SW480 (cell line): ENCODE measurements around the gene OS9.

Experiments
- DNase-seq: peaks from one replicate; pipeline ENCODE4 v3.0.0-alpha.2; 2016; ENCODE audit warnings: low spot score

The OS9 gene

DNA sequence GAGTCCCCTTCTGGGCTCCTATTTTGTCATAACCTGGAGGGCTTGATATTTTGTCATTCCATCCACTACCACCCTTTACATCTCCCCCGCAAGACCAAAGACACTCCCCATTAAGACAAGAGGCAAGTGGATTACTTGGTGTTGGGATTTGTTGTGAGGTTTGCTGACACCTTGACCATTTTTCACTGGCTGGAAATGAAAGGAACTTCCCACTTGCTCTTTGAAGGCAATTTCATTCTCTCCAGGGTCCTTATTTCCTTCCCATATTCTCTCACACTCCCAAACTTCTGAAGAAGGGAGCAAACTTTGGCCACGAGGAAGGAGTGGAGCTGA lies 29.7 kb downstream of the OS9 start:
- no peak for DNase-seq

DNA sequence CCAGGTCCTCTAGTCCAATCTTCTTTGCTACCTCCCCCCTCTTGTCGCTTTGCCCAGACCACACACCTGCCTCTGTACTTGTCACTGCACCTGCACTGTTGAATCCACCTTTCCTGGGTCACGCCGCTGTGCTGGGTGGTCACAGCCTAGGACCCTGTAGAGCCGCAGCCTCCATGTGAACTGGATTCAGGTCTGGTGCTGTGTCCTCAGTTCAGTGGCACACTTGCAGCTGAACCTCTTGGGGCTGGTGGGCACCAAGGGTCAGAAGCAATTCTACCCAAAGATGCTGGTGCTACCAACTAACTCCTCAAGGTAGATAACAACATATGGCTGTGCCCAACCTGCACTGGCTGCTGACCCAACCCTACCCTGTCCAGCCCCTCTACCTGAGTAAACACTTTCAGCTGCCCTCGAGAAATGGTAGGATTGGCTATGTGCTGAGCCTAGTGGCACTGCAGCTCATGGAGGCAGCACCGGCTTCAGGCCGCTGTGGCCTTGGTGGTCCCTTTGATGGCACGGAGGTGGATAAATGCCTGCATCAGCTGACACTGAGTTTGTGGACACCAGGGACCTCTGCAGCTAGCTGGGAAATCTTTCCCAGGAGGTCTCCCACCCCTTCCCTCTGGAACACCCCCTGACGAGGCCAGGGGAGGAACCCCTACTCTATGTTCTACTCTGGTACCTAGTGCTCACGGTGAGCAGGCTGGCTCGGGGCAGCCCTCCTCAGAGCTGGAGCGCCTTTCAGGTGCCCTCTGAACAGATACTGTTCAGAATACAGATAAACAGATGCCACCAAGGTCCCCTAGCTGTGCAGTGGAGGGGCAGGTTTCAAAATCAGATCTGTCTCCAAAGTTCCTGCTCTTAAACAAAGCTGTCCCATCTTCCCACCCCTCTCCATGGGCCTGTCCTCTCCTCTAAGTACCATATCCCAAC lies 30.3 kb downstream of the OS9 start:
- DNase-seq: no peak

DNA sequence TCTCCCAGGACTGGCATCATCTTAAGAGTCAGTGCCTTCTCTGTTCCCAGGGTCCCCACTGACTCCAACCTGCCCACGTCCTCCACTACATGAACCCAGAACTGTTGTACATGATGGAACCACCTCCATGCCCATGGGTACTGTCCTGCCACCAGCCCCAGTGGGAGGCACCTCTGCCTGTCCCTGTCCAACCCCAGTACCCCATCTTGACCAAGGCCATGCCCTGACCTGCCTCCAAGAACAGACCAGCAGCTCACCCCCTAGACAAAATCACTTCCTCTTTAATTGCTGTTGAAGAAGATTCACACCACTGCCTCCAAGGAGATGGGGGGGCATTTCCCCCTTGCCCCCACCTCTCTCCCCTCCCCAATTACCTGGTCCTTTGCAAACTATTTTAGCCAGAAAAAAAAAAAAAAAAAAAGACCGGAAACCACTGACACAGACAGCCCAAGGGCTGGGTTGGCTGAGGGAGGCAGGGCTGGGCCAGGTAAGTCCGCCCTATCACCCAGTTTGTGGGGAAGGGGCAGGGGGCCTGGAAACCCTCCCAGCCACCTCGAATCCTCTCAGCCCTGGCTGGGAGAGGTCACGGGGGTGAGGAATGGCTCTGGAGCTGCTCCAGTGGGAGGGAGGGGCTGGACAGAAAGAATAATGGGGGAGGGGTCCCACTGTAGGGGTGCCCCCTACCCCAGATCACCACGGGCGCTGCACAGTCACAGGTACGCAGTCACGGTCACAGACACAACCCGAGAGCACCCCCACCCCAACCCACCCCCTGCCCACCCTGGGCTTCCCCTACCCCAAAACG lies 31.2 kb downstream of the OS9 start:
- no peak for DNase-seq

DNA sequence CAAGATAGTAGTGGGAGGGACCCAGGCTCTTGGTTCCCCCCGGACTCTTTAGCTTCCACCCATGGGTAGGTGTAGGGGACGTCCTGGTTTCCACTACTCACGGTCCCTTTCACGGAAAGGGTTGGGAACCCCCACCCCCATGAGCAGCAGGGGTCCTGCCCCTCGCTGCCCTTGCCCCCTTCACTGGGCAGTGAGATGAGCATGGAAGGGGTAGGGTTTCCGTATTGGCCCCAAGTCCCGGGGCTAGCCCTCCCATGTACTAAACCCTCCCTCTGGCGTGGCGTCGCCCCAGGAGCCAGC lies 31.9 kb downstream of the OS9 start:
- no peak for DNase-seq

DNA sequence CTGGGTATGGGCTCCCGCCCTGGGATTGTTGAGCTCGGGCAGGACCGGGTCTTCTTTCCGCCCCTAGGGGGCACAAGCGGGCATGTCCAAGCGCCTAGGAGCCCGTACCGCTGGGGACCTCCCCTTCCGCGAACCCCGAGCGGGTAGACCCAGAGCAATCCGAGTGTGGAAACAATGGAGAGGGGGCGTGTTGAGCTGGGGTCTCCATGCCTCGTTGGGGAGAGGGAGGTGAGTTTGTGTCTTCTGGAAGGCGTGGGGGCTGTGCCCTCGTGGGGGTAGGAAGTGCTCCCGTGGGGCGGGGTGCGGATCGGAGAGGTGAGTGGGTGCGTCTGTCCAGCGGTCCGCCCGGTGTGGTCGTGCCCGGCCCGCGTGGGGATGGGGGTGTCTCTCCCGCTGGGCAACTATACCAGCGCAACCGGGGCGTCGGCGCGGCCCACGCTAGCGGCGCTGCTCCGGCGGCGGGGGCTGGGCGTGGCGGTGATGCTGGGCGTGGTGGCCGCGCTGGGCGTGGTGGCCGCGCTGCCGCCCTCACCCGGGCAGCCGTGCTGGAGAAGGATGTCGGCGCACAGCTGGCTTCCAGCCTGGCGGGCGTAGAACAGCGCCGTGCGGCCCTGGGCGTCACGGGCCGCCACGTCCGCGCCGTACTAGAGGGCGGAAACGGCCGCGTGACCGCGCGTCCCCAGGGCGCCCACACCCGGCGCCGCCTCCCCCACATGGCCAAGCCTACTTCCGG lies 32.4 kb downstream of the OS9 start:
- peak; percentile 88 for DNase-seq

DNA sequence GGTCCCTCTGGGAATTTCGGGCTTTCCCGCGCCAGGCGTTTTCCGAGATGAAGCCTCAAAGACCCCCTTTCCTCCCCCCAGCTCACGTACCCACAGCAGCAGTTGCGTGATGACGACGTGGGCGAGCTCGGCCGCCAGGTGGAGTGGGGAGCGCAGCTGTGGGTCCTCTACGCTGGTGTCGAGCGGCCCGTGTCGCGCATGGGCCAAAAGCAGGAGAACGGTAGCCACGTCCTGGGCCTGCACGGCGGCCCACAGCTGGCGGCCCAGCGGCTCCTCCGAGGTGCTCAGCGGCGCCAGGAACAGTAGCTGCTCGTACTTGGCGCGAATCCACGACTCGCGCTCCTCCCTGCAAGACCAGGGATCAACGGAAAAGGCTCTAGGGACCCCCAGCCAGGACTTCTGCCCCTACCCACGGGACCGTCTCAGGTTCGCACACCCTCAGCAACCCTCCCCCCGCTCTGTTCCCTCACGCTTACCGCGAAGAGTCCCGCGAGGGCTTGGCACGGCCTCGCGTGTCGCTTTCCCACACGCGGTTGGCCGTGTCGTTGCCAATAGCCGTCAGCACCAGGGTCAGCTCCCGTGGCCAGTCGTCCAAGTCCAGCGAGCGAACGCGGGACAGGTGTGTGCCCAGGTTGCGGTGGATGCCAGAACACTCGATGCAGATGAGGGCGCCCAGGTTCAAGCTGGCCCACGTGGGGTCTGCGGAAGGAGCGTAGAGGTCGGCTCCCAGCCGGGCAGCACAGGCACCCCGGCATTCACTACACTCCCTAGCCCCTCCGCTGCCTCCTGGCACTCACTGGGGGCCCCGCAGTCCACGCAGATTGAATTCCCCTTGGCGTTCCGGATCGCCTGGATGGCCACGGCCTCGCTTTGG lies 33.2 kb downstream of the OS9 start:
- no peak for DNase-seq

DNA sequence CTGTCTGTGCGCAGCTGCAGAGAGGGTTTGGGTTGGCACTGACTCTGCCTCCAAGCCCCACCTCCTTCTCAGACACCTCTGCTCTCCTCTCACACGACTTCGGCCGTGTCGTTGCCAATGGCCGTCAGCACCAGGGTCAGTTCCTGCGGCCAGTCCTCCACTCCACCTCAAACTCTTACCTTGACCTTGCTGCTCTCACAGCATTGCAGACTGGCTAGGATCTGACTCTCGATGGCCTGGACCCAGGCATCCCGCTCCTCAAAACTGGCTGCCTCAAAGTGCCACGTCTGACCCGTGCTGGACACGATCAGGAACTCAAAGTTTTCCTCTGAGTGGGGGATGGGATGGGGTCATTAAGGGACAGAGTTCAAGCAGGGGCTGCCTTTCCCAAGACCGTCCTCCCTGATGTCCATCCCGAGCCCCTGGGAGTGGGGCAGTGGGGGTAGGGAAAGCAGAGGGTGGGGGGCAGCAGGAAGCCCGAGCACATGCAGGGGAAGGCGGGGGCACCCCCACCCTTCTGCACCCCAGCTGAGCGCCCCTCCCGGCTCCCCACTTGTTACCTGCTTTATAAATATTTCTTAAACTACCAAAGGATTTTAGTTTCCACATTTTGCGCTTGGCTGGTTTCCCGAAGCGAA lies 33.9 kb downstream of the OS9 start:
- no peak for DNase-seq

DNA sequence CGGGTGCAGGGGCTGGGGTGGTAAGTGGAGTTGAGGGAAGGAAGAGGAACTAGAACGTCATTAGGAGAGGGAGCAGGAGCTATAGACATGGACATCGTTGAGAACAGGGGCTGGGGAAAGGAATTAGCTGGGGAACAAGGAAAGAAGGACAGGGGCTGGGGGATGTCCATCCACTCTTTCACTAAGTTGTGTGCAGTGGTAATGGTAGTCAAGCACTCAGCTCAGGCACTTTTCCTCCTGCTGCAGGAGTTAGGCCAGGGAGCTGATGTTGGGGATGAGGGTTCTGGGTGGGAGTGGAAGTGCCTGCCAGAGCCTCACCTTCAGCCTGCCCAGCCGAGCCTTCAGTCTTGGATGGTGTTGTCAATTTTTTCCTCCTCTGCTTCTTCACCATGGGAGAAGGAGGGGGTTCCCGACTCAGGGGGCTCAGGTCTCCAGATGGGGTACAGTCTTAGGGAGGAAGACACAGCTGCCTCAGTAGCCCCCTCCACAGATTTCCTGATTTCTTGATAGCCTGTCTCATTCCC lies 35.5 kb downstream of the OS9 start:
- DNase-seq: no peak

DNA sequence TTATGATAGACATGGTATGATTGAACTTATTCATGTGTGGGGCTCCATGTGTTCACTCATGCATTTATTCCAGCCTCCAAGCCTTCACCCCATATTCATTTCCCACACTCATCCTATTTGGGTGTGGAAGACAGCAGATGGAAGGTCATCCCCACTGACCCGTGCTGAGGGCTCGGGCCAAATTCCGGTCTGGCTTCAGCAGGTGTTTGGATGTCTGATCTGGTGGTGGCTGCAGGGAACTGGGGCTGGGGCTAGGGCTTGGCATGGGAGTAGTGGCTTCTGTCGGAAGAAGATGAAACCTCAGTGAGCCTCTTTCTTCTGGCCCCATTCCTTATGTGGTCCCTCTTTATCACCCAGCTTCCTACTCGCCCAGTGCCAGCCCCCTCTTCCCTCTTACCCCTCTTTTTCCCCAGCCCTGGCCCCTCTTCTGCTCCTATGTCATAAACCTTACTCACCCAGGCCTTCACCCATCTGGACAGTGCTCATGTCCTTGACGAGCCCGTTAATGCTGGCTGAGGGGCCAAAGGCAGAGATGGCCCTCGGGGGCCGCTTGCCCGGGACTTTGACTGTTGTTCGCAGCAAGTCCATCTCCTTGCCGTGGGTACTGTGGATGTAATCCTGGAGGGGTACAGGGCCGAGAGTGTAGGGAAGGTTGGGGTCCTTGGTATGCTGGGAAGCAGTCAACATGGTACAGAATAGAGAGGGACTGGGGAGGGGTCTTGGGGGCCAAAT lies 36.6 kb downstream of the OS9 start:
- no peak for DNase-seq

DNA sequence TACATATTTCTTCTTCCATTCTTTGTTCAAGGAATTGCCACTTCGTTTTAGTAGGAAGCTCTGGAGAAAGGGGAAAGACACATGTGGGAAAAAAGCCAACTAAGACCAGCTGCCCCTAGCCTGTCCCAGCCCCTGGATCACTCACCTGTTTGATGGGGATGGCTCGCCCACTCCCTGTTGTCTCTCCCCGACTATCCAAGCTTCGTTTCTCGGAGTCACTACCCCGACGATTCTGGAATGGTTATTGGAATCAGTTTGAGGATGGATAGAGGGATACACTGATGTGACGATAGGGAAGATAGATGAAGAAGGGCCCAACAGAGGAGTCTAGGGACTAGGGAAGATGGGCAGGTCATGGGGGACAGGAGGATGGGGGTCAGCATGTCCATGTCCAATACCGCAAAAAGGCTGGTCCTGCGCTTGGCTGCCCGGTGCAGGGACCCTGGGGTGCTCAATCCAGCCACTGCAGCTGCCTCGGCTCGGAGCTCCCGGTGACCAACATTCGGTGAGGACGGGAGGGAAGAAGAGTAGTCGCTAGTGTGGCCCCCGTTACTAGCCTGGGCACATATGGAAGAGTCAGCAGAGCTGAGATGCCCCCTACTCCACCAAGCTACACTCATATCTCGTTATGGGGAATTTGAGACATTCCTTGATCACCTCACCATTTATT lies 37.6 kb downstream of the OS9 start:
- DNase-seq: no peak

DNA sequence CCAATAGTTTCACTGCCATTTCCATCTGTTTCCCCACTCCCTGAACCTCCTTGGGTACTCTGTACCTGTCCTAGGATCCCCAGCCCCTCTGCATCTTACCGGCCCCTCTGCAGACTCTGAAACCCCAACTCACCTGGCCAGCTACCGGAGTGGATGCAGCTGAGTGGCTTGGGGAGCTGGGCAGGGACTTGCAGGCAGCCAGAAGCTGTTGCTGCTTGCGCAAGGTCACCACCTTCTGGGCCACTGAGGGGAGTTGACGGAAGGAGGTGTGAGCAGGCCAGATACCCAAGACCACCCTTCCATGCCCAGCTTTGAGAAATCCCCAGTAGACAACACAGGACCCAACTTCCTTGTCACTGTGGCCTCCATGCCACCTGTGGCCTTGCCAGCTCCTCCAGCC lies 38.3 kb downstream of the OS9 start:
- DNase-seq: no peak

DNA sequence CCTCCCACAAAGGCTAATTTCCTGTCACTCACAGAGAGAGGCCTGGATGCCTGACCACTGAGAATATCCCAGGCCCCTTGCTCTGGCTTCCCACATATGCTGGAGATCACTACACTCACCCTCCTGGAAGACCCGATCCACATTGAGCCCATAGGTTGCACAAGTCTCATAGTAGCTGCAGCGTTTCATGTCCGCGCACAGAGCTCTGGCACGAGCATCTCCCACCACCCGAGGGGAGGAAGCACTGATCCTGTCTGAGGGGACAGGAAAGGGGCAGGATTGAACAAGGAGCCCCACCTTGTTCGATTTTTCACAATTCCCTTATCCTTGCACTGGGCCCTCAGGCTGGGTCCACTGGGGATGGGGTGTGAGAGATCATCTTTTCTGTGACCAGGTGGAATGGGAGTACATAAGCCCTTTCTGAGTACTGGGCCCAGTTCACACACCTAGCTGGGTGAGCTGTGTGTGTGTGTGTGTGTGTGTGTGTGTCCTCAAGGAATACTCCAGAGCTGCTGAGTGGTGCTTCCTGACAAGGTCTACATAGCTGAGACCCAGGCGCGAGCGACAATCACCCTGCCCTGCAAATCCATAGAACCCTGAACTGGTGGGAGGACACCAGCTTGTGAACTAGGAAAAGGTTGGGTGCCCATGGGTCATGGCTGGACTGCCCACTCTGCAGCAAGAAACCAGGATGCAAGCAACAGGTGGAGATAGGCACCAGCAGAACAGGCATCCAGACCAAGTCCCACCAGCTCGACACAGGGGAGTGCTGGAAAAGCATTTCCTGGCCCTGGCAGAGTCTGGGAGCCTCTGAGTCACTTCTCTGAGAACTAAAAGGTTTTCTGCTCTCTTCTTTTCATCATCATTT lies 39.0 kb downstream of the OS9 start:
- DNase-seq: no peak

DNA sequence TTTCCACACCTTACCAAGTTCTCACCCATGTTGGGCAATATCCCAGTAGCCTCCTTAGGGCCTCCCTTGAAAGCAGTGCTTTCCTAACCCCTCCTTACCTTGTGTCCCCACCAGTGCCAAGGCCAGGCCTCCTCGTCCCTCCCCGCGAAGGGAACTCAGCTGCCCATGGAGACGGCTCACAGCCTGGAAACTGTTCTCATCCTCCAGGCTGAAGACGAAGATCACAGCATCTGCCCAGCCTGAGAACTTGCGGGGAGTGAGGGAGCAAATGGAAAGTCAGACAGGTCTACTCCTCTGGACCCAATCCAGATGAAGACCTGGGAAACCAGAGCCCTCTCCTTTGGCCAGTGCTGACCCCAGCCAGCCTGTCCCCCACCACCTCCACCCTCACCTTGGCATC lies 40.0 kb downstream of the OS9 start:
- no peak for DNase-seq

DNA sequence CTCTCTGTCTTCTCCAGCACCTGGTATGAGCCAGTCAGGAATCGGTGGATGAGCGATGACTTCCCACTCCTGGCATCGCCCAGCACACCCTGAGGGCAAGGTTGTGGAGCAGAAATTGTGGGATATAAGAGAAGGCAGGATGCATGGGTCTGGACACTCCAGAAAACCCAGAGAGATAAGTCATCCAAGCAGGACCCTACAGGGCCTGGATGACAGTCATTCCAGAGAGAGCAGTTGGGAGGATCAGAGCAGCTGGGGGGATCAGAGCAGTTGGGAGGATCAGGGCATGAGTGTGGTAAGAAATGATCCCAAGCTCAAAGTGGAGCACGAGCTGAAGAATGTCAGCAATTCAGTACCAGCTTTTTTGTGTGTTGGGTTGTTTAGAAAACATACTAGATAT lies 40.7 kb downstream of the OS9 start:
- DNase-seq: no peak

DNA sequence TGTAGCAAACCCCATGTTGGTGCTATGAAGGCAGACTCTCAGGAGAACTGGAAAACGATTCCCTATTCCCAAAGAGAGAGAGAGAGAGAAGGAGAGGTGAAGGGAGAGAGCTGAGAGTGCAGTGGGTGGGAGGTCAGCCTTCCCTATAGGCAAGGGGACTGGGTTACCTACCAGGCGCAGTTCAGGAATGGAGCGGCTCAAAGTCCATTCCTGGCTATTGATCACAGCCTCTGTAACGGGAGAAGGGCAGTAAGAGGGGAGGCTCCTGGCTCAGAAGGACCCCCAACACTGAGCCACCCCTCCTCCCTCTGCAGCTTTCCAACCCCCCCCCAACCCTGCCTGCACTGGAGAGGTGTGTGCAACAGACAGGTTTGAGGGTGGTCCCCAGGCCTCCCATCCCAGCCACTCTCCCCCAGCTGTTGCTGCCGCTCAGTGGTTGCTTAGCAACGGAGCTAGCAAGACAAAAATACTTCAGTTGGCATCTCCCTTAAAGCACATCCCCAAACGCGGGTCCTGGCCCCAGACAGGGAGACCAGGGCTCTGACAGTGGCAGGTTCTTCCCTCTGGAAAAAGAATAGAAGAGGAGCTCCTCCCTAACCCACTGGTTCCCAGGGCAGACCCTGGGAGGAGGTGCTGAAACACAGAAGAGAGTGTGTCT lies 41.4 kb downstream of the OS9 start:
- DNase-seq: no peak

DNA sequence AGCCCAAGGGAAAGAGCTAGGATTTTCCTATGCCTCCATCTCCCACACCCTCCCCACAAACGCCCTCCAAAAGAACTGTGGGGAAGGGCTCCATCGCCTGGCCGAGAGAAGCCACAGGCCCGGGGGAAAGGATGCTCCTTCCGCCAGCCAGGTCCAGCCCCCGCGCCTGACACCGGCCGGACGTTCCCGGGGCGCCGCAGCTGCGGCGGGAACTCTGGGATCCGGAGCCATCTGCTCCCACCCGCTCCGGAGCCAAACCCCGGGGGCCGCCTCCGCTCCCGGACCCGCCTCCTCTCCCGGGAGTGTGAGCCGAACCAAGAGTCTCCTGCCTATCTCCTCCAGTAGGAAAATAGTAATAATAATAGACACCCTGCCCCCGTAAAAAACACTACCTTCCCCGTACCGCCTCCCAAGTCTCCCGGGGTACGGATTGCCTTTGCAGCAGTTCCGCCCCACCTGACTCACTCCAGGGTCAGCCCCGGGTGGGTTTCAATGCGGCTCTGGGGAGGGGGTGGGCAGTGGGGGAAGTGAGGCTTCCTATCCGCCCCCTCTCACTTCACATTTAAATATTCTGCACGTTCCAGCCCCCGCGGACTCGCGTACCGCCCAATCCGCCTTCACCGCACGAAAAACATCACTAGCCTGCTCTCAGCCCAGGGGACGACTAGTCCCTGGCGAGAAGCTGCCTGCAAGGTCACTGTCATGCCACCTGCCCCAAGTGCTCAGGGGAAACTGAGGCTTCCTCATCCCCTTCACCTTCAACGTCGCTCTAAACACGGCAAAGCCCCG lies 42.2 kb downstream of the OS9 start:
- DNase-seq: peak; percentile 62

DNA sequence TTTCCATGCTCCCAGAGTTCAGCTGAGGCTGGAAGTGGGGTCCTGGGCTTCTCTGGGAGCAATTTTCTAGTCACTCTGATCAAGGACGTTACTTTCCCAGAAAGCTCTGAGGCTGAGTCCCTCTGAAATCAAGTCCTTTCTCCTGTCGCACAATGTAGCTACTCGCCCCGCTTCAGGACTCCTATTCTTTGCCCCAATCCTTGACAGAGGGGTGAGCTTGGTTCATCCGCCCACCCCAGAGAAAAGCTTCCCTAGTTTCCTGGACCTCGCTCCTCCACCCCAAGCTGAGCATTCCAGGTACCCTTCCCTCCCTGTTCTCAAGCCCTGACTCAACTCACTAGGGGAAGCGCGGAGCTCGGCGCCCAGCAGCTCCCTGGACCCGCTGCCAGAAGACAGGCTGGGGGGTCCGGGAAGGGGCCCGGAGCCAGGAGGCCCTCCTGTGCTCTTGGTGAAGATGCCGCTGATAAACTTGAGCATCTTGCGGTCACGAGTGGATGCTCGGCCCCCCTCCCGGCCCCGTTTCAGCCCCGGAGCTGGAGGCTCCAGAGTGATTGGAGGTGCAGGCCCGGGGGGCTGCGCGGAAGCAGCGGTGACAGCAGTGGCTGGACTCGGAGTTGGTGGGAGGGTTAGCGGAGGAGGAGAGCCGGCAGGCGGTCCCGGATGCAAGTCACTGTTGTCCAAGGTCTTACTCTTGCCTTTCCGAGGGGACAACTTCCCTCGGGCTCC lies 43.0 kb downstream of the OS9 start:
- no peak for DNase-seq
